GM20431 (cell line): ENCODE results near the gene NR3C2.

Experiments used
- in situ Hi-C: fragments of 300-500 bp; cut with MseI, MboI; formaldehyde crosslinking; loops from one replicate; pipeline ENCODE4 v1.15.0; 2020; ENCODE audit warnings: low sequenced_read_pairs; ENCODE audit not compliant: unreplicated experiment

The NR3C2 gene

DNA sequence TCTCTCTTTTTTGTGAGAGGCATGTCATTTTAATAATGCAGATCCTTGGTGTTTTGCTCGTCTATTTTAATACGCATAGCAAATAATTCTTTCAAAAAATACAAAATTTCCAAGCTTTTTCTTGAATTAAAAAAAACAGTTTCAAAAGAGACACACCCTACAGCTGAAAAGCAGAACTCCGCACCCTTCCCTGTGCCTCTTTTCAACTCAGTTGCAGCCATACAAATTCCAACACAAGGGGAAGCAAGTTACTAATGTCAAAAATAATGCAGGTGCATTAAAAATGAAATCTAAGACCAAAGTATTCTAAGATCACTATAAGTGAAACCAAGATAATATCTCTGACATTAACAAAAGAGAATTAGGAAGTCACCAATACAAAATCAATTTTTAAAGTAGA is 66.6 kb downstream of the NR3C2 start:
- in situ Hi-C loops = no loop called here

DNA sequence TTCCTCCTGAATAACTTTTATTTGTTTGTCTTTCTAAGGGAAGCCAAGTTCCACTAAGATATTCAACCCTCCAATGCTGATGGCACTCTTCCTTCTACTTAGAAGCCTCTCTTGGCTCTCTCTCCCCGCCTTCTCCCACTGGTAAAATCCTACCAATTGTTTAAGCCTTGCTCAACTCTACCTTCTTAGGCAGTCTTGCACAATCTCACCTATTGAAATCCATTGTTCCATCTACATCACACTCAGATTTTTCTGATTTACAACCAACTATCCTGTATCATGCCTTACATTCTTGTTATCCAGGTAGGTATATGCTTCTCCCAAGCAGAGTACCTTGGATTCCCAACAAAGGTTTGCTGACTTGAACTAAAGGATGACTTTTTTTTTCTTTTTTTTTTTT is 69.1 kb downstream of the NR3C2 start:
- in situ Hi-C loops = no loop called here

DNA sequence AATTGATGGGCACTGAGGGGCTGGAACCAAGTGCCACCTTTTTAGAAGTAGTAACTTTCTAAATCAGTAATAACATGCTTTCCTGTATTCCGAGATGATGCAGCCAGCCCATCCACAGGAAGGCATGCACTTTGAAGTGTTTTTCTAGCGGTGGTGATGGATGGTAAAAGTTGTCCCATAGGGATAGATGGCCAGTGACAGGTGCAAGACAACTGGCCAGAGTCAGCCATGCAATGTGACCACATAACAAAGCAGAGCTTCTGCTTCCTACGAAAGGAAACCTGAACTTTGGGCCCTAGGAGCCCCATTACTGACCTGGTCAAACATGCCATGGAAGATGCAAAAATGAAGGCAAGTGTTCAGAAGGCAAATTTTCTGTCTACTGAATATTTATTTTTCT is 72.3 kb downstream of the NR3C2 start:
- in situ Hi-C loops = no loop called here

DNA sequence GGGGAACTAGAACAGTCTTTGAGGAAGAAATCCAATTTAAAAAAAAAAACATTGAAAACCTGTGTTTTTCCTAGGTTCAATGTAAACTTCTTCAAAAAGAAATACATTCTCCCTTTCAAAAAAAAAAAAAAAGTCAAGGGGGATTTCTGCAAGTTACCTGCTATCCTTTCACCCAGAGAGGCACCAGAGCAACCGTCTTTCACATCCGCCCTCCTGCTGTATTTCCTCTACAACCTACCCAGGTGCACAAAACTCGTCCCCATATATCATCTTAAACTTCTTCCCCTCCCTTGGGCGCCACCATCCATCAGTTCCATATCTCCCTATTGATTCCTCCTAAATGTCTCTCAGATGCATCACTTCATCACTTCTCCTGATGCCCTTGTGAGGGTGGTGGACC is 74.5 kb downstream of the NR3C2 start:
- in situ Hi-C loops = no loop called here

DNA sequence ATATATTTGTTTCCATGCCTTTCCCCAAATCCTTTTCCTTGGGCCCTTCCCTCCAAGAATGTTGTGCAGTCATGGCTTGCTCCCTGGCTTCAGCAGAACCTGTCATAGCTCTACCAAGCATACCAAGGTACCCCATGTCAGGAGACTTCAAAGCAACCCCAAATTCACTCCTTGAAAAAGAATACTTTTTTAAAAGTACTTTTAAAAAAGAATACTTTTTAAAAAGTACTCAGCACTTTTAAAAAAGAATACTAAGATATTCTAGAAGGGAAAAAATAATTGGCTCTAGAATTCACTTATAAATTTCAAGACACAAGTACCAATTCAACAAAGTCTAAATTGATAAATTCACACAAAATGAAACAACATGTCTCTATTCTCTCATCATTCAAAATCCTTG is 76.0 kb downstream of the NR3C2 start:
- in situ Hi-C loops = no loop called here

DNA sequence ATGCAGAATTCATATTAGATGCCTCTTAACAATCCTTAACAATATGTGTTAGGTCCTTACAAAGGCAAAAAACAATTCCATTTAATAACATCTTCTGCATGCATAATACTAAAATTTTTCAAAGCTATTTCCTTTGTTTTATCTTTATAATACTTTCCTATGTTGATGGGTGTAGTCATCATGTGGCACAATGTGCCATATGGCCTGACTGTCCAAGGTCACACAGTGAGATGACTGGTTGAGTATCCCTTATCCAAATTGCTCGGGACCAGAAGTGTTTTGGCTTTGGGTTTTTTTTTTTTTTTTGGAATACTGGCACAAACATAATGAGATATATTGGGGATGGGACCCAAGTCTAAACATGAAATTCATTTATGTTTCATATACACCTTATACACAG is 77.7 kb downstream of the NR3C2 start:
- in situ Hi-C loops = no loop called here

DNA sequence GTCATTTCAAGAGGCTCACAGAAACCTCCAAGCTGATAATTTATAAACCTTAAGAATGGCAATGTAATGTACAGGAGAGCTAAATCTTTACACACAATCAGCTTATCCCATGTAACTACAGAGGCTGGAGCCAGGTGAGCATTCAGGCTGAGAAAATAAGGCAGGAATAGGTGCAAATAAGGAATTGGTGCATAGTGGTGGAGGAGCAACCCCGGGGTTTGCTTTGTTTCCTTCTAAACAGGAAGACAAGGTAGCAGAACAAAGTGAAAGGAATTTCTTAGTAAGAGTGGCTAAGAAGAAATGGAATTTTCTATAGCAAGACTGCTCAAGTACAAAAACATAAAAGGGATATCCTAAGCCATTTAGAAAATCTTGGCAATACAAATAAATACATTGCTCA is 82.4 kb downstream of the NR3C2 start:
- in situ Hi-C loops = no loop called here

DNA sequence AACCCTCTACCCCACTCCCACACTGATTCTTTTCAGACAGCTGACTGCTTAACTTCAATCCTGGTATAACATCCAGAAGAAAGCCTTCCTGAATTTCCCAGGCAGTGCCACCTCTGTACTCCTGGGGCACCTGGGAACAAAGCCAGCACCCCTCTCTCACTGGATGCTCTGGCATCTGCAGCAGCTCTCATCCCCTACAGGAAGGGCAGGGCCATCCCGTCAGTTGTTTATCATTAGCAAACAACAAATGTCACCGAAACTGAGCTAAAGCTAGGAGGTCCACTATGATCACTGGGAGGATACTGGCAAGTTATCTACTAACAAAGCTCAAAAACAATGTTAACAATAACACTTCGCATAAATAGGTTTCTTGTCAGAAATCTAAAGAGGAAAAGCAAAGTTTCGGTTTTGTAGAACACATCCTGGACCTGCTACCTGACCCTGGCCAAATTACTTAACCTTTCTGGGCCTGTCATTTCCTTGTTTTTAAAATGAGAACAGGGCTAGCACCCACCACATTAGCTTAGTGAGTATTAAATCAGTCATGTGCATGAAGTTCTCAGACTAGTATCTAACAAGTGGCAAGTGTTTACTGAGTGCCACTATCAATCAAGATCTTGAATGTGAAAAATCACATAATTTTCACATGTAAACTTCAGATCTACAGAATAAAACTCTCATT is 86.6 kb downstream of the NR3C2 start:
- in situ Hi-C loops = no loop called here

DNA sequence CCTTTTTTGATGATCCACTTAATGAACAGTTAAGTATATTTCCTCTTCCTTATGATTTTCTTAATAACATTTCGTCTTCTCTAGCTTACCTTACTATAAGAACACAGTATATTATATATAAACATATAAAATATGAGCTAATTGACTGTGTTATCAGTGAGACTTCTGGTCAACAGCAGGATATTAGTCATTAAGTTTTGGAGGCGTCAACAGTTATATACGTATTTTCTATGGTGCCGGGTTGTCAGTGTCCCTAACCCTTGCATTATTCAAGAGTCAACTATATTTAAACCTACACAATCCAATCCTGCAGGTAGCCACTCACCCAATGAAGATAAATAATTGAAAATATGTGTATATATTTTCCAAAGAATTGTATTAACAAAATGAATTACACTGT is 88.0 kb downstream of the NR3C2 start:
- in situ Hi-C loops = no loop called here

DNA sequence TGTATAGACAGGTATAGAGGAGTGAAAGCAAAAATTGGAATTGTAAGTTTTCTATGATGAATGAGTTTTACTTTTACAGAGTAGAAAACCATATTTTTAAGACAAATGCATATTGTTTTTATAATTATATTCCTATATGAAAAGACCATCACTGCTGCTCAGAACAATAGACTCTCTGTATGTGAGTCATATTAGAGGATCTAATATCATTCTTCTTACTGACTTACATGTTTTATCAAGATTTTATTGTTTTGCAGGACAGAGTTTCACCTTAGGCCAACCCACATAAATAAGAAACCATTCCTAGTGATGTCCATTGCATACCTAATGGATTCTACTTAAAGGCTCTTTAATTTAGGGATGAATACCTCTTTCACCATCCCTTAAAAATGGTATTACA is 88.6 kb downstream of the NR3C2 start:
- in situ Hi-C loops = no loop called here

DNA sequence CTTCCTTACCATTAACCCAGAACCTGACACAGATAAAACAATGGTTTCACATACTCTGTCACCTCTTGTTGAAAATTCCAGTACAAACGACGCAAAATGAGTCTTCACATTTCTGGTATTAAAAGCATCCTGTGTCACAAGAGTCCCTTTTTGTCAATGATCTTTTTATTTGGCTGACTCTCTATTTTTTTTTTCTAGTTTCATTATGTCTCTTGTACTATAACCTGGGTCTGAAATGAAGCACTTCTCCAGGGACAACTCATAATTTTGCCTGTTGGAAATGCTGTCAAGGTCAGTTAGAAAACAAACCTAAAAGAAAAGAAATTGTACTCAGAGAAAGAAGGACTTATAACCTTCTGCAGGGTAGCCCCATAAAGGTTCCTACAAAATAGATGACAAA is 93.1 kb downstream of the NR3C2 start:
- in situ Hi-C loops = no loop called here

DNA sequence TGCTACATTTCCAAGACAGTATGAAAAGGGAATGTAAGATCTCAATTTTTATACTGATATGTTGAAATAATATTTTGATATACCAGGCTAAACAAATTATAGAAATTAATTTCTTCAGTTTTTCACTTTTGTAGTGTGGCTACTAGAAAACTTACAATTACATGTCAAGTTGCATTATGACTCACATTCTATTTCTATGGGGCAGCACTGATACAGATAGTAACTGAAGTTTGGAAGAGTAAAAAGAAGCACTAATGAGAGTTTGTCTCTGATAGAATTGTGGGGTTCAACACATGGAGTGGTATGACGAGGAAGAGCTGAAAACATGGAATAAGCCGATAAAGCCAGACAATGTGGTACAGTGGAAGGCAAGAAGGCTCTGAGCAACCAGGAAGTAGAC is 95.6 kb downstream of the NR3C2 start:
- in situ Hi-C loops = no loop called here

DNA sequence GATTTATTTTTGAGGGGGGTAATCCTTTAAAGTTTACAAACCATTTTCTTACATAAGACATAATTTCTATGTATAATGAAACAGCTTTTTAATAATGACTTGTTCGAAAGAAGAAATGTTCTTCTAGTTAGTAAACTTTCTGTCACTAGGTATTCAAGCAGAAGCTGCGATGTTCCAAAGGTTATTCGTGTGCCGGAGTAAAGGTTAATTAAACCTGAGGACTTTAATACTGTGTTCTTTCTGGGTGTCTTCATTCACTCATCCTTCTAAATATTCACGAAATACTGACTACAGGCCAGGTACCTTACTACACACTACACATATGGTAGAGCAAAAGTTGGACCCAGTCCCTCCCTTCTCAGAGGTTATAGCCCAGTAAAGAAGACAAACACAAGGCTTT is 96.7 kb downstream of the NR3C2 start:
- in situ Hi-C loops = no loop called here

DNA sequence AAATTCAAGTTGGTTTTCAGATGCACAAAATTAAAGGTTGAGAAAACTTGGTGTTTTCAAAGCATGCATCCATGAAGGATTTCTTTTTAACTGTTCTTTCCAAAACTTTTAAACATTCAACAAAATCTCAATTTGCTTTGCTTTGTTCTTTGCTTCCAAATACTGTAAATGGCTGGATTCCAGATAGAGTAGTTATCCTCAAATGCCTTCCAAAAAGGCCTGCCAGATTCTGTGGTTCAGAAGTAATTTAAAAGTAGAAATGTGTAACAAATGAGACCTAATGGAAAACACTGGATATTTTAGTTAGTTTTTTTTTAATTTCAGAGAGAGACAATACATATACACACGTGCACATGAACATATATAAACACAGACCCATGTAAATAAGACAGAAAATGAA is 97.3 kb downstream of the NR3C2 start:
- in situ Hi-C loops = no loop called here

DNA sequence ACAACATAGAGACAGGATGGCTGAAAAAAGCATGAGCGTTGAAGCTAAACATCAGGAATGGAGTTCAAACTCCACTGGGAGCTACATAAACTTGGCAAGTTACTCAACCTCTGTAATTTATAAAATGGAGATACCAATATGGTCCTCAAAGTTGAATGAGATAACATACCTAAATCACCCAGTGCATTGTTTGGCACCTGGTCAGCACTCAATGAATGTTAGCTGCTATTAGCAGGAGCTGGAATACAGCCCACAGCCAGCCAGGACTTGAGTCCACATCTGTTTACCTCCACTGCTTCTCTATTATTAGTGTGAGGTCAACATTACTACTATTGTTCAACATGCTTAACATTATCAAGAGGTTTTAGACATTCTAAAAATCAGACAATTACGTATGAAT is 97.9 kb downstream of the NR3C2 start:
- in situ Hi-C loops = no loop called here

DNA sequence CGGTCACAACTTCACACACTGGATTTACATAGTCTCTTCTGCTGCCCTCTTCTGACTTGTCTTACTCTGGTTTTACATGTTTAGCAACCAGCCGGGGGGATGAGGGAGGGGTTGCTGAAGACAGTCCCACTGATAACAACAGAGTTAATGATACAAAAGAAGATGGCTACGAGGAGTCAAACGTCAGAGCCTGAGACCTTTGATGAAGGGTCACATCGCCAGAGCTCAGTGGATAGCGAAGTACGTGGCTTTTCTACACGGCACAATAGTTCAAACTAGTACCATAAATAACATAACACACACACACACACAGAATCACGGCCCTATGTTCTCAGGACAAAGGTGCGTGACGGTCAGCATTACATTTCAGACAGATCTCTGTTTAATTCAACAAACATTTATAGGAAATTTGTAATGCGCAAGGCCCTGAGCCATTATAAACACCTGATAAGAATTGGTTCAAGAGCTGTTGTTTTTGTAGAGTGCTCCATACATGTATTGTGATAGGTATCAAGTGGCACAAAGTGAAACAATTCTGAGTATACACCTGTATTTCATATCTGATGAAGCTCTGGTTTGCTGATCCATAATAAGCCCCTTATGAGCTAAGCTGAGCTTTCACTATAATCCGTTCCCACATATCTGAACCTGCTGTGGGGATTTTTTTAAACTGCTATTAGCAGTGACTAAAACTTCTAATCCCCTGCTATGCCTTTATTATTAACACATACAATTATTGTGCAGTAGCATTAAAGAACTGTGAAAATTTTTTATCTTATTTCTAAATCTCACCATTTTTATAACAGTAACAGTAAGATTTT is 100.0 kb downstream of the NR3C2 start:
- in situ Hi-C loops = no loop called here

DNA sequence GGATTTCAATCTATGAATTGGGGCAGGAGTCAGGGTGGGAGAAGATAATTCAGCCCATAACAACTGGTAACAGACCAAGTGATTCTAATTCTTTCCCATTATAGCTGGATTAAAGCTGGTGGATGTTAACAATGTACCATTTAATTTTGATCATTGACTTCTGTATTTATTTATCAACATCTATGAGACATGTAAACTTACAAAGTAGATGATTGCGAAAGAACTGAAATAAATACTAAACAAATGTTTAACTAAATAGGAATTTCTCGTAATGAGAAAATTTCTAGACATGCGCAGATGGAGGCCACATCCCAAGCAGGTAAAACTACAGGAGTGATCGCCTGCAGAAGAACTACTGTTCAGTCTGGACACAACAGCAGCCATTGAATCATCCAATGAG is 107.1 kb downstream of the NR3C2 start:
- in situ Hi-C loops = no loop called here

DNA sequence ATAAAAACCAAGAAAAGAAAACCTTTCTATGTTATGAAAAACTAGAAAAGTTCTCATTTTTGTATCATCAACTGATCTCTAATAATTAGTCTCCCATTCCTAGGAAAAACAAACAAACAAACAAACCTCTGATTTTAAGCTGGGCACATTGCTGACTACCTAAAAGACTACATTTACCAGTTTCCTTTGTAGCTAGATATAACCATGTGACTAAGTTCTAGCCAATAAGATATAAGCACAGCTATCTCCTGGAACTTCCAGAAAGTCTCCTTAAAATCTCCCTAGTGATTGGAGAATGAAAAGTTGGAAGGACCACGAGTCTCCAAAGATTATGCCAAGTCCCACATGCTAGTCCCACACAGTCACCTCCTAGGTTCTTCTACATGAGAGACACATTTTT is 108.9 kb downstream of the NR3C2 start:
- in situ Hi-C loops = no loop called here

DNA sequence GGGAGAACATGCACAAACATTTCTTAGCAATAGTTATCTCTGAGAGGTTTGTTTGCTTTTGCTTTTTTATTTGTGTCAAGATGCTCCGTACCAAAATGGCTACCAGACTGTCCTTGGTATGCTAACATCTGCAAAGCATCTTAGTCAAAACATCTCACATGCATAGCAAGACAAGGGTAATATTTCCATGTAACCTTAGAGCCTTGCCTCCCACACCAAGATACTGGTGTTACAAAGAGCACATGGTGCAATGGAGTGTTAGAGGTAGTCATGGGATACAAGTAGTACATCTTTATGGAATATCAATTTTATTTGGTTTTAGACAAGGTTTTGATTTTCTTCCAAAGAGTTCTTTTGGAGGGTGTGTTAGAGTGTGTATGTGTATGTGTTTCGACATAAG is 109.7 kb downstream of the NR3C2 start:
- in situ Hi-C loops = no loop called here

DNA sequence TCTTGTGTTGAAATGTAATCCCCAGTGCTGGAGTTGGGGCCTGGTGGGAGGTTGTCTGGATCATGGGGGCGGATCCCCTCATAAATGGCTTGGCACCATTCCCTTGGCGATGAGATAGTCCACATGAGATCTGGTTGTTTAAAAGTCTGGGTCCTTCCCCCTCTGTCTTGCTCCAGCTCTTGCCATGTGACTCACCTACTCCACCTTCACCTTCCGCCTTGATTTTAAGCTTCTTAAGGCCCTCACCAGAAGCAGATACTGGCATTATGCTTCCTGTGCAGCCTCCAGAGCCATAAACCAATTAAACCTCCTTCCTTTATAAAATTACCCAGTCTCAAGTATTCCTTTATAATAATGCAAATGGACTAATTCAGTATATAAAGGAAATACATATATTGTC is 111.5 kb downstream of the NR3C2 start:
- in situ Hi-C loops = no loop called here

DNA sequence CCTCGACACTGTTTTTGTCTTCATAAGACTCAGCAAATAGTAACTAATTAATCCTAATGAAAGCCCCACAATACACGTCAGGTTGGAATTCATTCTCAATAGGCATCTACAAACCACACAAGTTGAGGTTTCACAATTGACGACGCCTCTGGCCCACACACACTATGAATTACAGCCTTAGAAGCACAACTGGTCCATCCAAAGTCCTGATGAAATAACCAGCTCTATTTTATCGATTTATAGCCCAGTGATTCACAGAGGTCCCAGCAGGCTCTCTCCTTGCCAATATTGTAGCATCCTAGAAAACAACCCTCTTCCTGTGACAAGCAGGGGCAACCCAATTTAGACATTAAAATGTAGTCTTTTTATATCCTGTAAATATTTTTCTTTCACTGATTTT is 112.1 kb downstream of the NR3C2 start:
- in situ Hi-C loops = no loop called here

DNA sequence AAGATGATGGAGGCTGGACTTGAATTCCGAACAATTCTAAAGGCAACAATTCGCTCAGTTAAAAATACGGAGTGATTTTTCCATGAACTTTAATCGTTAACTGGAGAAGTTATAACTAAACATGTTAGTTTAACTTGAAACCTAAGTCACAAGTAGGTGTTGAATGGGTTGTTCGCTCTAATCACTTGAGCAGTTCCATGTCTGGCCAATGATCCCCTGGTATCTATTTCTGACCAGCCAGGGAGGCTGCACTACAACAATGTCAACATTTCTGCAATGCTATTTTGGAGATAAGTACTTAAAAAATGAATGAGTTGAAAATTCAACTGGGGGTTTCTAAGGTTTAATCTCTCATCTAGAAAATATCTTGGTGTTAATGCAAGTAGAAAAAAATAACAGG is 112.5 kb downstream of the NR3C2 start:
- in situ Hi-C loops = no loop called here
